Measurements from ENCODE around the gene IDE.
A peak's percentile ranks its signal among the peaks of the same experiment; 100 is the strongest.

The IDE gene

DNA sequence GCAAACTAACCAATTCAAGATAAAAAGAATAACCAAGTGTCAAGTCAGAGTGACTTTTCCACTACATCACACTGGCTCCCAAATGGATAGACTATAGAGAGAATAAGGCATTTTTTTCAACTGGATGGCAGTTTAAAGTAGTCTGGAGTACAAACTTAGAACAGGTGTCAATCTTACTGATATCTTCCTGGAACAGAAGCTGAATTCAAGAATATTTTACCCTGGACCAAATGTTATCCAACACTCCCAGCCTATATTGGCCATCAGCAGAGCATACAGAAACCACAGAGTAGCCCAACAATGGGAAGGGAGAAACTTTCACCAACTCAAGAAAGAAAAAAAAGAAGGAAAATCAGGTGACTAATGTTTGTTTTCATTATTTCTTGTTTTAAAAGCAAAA, 11.5 kb downstream of the IDE start:
- no peak for DNase-seq

DNA sequence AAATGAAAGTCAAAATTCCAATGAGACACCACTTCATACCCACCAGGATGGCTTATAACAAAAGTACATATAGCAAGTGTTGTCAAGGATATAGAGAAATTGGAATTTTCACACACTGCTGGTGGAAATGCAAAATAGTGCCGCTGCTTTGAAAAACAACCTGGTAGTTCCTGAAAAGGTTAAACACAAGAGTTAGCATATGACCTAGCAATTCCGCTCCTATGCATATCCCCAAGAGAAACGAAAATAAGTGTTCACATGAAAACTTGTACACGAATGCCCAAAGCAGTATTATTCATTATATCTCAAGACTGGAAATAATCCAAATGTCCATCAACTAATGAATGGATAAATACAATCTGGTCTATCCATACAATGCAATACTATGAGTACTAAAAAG, 14.8 kb downstream of the IDE start:
- no peak for DNase-seq

DNA sequence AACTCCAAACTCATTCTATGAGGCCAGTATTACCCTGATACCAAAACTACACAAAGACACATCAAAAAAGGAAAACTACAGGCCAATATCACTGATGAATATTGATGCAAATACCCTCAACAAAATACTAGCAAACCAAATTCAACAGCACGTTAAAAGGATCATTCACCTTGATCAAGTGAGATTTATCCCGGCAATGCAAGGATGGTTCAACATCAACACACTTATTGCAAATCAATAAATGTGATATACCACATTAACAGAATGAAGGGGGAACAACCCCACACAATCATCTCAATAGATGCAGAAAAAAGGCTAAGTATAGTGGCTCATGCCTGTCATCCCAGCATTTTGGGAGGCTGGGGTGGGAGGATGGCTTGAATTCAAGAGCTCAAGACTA, 19.9 kb downstream of the IDE start:
- DNase-seq: no peak

DNA sequence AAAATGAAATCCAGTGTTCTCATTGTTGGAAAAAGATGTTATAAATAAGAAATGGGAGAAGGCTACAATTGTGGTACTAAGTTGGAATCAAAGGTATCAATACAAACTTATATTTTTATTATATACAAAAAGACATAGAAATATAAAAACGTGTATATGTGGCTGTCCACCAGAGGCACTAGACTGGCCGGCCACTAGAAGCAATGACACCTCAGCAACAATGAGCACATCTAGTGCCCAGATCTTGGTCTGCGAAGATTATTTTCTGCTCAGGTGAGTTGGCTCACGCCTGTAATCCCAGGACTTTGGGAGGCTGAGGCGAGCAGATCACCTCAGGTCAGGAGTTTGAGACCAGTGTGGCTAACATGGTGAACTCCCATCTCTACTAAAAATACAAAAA, 21.6 kb downstream of the IDE start:
- no peak for DNase-seq

DNA sequence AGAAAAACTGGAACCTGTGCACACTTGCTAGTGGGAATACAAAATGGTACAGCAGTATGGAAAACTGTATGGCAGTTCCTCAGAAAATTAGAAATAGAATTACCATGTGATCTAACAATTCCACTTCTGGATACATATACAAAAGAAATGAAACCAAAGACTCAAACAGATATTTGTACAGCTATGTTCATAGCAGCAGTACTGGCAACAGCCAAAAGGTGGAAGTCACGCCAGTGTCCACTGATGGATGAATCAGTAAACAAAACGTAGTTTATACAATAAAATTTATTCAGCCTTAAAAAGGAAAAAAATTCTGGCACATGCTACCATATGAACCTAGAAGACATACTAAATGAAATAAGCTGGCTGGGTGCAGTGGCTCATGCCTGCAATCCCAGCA, 23.0 kb downstream of the IDE start:
- DNase-seq: no peak

DNA sequence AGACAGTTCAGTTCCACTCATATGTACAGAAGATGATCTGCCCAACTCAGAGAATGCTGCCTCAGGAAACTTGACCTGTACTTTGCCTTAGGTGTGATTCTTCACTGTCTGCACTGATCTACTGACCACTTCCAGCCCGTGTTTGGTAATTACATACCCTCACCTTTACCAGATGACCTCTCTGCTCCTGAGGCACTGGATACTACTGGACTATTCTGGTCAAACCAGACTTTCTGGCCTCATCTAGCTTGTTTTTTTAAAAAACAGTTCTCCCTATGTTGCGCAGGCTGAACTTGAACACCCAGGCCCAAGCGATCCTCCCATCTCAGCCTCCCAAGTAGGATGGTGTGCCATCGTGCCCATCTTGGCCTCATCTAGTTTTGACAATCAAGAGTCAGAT, 26.2 kb downstream of the IDE start:
- DNase-seq: no peak

DNA sequence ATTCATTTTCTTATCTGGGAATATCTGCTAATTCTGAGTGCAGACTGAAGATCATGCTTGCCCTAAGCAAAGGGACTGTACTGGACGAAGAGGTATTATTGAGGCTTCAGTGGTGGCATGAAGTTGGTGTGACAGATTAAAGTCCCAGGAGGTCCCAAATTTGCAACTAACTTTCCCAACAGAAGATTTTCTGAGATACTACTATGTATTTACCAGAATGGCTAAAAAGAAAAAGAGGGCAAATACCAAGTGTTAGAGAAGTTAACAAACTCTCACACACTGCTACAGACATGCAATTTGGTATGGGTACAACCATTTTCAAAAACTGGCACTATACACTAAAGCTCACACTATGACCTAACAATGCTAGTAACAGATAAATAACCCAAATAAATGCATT, 28.3 kb downstream of the IDE start:
- DNase-seq: no peak

DNA sequence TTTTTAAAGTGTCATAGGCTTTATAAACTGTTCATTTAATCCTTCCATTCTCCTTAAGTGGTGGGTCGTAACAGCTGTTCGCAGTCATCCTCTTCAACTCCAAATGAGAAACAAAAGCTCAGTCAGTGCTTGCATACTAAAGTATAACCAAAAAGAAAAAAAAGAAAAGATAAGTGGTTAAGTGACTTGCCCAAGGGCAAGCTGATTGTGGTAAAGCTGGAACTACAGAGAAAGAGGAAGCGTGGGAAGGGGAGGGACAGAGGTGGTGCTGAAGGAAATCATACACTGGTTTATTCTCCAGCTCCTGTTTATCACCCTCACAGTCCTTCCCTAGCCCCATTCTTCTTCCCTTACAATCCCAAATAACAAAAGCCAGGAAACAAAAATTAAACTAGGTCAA, 29.6 kb downstream of the IDE start:
- peak in 1 of 2 donors; percentile 18 for DNase-seq

DNA sequence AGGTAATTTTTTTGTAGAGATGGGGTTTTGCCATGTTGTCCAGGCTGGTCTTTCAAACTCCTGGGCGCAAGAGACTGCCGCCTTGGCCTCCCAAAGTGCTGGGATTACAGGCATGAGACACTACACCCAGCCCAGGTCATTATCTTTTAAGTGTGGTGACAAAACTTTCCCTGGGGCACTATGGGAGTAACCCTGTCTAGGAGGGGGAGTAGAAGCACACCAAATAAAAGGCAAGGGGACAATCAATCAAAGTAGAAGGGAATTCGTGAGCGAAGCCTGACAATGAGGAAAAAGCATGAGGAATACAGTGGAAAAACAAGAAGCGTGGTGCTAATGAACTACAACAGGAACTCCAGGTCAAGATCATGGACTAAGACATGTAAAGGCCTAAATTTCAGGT, 31.4 kb downstream of the IDE start:
- DNase-seq: no peak

DNA sequence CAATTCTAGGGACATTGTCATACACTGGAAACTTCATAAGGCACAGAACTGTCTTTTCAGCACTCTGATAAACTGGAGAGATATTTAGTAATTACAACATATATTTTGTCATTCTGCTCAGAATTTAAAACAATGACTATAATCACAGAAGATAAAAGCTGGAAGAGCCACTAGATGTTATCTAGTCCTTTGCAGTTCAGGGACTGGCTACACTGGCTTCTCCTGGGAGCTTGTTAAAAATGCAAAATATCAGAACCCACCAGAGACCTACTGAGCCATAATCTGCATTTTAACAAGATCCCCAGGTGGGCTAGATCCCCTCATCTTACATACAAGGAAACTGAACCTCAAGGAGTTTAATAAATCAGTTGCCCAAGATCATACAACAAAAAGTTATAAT, 32.3 kb downstream of the IDE start:
- no peak for DNase-seq

DNA sequence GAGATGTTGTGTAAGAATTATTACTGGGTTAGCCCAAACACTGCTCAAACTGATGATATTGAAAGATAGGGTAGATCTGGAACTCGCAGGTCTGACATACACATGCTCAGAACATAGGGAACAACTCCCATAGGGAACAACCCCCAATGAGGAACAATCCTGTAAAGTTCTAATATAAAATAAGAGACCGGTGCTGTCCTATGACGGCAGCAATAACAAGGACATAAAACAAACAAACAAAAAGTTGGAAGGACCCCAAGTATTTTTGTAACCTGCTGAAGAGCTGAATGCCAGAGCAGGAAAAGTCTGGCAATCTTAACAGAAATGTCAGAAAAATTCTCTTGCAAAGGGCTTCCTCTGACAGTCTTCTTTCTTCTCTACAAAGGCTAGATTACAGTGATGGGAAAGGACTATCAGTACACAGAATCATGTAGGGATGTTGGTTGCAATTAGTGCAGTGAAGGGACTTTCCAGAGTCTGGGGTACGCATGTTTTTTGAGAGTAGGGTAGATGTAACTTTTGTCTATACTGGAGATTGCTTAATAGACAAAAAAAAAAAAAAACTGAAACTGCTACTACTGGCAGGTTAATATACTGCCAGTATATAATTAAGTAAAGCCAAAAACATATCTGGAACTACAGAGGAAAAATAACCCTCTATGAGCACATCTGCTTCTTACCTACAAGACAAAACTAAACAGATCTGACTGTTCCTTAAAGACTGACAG, 35.5 kb downstream of the IDE start:
- DNase-seq: no peak

DNA sequence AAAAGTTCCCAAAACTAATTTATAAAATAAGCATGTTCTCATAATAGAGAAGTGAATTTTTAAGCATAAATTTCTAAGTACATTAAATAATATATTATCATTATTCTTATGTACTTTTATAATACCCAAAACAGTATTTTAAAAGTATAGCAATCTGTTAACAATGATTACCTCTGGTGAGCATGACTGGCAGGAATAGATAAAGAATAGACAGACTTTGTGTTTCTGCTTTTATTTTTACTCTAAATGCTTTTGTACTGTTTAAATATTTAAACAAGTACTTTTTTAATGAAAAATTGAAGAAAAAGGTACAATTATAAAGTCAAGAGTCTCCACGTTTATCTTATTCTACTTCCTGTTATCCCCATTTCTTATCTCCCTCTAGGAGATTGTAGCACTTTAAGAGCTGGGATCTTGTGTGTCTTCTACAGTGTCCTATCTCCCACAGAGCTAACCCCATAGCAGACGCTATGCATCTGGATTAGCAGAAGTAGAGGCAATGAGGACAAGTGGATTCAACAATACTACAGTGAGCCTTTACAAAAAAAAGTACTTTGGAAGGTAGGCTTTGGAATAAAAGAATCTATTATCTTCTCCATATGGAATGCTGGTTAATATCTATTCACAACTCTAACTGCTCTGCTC, 42.9 kb downstream of the IDE start:
- DNase-seq: no peak

DNA sequence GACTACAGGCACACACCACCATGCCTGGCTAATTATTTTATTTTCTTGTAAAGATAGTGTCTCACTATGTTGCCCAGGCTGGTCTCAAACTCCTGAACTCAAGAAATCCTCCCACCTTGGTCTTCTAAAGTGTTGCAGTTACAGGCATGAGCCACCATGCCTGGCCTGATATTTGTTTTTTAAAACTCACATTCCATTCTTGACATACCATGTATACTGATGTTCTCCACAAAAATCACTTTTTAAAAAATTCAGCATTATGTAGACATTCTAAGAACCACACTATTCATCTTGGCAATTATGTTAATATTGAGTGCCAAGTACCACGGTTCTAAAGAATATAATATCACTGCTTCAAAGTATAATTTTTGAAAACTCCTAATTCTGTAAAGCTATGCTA, 43.5 kb downstream of the IDE start:
- no peak for DNase-seq

DNA sequence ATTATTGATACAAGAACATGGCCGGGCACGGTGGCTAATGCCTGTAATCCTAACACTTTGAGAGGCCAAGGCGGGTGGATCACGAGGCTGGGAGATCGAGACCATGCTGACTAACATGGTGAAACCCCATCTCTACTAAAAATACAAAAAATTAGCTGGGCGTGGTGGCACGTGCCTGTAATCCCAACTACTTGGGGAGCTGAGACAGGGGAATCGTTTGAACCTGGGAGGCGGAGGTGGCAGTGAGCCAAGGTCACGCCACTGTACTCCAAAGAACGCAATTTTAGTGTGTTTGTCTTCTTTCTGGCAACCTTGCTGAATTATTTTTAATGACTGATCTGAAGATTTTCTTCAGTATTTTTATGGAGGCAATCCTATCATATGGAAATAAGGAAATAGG, 46.2 kb downstream of the IDE start:
- DNase-seq: no peak

DNA sequence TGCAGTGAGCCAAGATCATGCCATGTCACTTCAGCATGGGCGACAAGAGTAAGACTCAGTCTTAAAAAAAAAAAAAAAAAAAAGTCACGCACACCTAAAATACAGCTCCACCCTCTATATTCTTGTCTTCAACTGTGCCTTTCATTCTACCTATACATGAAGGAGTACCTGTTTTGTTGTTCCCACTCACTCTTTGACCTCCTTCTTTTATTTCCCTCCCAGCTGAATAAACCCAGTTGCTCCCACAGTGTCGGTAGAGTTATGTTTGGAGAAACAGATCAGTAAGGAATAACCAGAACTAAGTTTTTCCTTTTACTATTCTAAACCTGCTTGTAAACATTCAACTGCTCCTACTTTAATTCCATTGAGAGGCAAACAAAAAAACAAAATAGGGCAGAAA, 50.3 kb downstream of the IDE start:
- no peak for DNase-seq

DNA sequence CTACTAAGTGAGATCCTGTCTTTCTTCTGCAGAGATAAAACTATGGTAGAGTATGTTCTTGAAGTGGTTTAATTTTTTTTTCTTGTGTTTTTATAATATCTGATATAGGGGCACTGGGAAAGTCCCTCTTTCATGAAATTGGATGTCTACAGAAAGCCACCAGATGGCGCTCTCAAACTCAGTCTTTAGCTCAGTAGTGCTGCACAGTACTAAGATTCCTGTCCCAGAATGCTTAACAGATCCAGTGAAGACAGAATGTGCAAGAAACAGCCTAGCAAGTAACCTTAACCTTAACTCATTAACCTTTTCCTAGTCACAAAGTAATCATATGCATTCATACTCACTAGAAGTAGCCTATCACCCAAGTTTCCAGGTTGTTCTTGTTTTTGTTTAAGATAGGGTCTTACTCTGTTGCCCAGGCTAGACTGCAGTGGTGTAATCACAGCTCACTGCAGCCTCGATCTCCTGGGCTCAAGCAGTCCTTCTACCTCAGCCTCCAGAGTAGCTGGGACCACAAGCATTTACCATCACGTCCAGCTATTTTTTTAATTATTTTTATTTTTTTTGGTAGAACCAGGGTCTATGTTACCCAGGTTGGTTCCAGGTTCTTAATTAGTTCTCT, 56.7 kb downstream of the IDE start:
- DNase-seq: peak; percentile 69 to 80

DNA sequence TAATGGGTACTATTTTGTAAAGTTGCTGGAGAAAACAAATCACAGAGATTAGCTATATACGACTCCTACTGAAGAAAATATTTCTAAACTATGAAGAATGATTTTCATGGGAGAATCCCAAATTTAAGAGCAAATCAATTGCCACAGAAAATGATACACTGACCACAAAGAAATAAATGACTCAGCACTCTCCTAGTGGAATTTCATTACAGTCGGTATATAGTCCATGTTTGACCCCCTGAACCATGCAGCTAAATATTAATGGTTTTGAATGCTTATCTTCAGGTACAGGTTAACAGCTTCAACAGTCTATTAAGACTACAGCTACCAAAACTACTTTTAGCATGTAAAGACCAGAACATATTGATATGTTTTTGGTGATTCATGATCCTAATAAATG, 65.0 kb downstream of the IDE start:
- no peak for DNase-seq

DNA sequence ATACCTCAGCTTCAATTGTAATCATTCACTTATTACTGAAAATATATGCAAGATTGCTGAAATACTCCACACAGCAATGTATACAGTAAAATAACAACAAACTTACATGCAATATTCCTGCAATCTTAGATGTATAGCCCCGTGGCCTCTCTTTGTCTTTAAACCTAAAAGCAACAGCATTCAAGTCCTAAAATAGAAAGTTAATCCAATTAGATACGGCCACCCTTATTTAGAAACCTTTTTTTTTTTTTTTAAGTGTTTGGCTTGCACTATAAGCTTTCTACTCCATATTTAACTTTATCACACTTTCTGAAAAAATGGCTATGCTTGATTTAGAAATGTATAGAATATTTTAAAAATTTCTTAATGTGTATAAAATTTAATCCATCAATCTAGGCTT, 67.6 kb downstream of the IDE start:
- DNase-seq: no peak

DNA sequence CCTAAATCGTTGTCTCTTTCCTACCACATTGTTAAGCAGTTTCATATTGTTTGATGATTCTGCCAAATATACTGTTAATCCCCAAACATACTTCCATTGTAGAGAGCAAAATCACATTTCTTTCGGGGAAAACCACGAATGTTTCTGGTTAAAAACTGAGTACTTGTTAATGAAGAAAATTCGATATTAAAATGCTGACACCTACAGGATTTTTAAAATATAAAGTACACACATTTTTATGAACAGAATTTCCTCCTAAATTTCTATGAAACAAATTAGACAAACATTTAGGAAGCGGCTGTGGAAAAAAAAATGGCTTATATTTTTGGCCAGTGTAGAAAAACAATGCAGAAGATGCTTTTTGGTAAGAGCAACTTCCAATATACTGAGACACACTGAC, 68.8 kb downstream of the IDE start:
- DNase-seq: no peak

DNA sequence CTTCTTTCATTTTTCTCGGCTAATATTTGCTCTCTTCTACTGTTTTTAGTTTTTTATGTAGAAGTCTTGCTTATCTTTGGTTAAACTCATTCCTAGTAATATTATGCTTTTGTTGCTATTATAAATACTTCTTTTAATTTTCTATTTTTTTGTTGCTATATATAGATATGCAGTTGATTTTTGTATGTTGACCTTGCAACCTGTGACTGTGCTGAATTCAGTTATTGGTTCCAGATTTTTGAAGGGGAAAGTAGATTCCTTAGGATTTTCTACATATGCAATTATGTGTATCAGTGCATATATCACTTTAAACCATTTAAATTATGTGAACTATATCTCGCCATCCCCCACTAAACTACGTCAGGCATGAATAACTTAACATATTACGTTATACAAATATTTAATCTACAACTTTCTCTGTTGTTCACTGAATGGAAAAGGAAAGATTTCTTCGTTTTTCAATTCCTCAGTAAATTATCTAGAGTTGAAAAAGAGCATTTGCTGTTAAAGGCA, 71.5 kb downstream of the IDE start:
- no peak for DNase-seq

DNA sequence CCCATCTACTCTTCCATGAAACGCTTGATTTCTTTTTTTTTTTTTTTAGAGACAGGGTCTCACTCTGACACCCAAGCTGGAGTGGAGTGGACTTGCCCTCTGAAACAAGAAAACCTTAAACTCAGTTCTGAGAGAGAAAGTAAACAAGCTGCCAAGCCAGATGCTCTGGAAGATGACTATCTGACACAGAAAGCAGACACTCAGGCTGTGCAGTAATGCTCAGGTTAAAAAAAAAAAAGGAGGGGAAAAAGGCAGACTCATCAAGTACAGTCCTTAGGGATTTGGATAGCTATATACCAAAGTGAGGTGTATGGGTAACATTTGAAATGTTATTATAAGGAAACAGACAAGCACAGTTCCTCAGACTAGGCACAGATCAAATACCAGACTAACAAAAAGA, 80.5 kb downstream of the IDE start:
- no peak for DNase-seq

DNA sequence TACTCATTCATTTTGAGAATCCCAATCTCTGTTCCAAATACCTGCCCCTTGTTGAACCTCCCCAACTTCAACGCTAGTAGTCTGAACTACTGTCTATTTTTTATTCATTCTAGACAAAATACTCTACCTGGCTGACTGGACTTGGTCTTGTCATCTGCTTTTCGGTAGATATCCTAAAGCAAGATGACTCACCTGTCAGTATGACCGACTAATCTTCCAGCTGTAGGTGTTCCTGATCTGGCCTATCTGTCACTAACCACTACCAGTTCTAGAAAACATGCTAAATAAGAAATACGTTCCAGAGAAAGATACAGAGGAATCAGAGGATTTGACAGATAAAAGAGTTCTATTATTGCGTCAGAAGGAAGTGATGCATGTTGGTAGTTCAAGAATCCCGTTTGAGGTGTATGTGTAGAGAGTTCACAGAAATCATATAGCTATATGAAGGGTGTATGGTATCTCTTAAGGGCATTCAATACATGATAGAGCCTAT, 81.1 kb downstream of the IDE start:
- DNase-seq: no peak

DNA sequence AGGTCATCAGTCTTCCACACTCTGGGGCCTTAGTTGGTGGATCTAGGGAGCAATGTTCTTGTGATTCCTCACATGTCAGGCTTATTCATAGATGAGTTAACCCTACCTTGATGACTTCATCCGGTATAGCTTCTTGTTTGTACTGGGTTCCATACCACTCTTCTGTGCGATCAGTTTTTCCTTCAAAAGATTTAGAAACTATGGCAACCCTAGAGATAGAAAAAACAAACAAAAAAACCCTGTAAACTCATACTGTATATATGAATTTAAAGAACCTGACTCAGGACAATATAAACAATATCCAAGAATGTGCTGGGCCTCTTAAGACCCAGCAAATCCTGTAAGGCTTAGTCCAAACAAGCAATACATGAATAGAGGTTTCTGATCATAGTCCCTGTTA, 83.5 kb downstream of the IDE start:
- no peak for DNase-seq

DNA sequence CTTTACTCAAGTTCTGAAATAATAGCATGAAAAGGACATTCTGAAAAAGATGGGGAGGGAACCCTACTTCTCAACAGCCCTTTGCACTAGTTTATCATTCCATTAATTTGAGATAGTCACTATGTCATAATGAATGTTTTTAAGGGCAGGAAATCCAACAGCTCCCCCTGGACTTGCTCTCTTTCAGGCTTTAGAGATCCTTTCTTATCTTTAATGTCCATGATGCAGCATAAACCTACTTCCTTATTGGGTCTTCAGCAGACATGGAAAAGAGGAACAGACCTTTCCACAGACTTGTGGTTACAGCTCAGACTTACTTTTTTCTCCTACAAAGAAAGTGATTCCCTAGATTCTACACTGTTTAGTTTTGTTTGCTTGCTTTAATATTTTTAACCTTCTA, 87.3 kb downstream of the IDE start:
- DNase-seq: no peak
